Right ventricle myocardium superior (tissue), 1 donor: ENCODE results near the gene UACA. TPM values are rescaled to one million over a fixed set of nuclear protein-coding genes. Genes with fewer than 3 reads are reported as not detected.
"Not testable (repeated sequence)": the region's sequence is repeated elsewhere in the genome, so short reads cannot be mapped to it uniquely, and the experiment has no call there.

ENCODE experiments used
- ATAC-seq: fragments of 200-7000 bp; cut with Tn5 transposase; one replicate; pipeline ENCODE4 v1.9.1; 2020; ENCODE audit warnings: mild to moderate bottlenecking; ENCODE audit not compliant: poor library complexity
- DNase-seq: peaks from one replicate; pipeline ENCODE4 v3.0.0-alpha.2; 2020
- intact Hi-C: fragments of 100-400 bp; cut with DNase I; formaldehyde crosslinking; loops from one replicate; pipeline ENCODE4 v1.11.2; 2022
- total RNA-seq: library from RNA; stranded (reverse); fragmentation: NEBNext Ultra II Directional; extraction: Animal tissue kit (Norgen Biotek cat#: 25700); gene quantifications from one replicate; pipeline ENCODE4 v1.2.1, GENCODE V29; 2021
- donor health status: DM: no; HTN: yes; CAD: no; lungs with severe emphysema.

Gene UACA
- total RNA-seq, 1 donor from 2014 or later = 27.9 TPM

GRCh38 chr15:70762469-70763119 is 764 bp downstream of the UACA start:
- peak; percentile 51 for ATAC-seq
- intact Hi-C loops = loop anchor here (10.0 kb wide), 1 partner anchor 78 kb away; no protein-coding TSS in a partner anchor
- peak; percentile 55 for DNase-seq

GRCh38 chr15:70761931-70762468 is 1.4 kb downstream of the UACA start:
- no peak for DNase-seq
- intact Hi-C loops = loop anchor here (10.0 kb wide), 1 partner anchor 77 kb away; no protein-coding TSS in a partner anchor
- no peak for ATAC-seq

GRCh38 chr15:70761046-70761445 is 2.3 kb downstream of the UACA start:
- no peak for ATAC-seq
- DNase-seq = no peak
- intact Hi-C loops = loop anchor here (10.0 kb wide), 1 partner anchor 76 kb away; no protein-coding TSS in a partner anchor

- intact Hi-C loops = no loop called here
- DNase-seq (no peak), ATAC-seq (no peak)
Measured at GRCh38 chr15:70758790-70759462, 4.4 kb downstream of the UACA start.

- intact Hi-C loops = no loop called here
- ATAC-seq = peak; percentile 34
- DNase-seq = no peak
Measured at GRCh38 chr15:70757627-70758026, 5.7 kb downstream of the UACA start.

GRCh38 chr15:70754862-70755261 is 8.5 kb downstream of the UACA start:
- intact Hi-C loops = no loop called here
- DNase-seq = no peak
- no peak for ATAC-seq

GRCh38 chr15:70753101-70753829 is 10.1 kb downstream of the UACA start:
- ATAC-seq (no peak), DNase-seq (no peak)
- intact Hi-C loops = no loop called here

GRCh38 chr15:70752193-70752635 is 11.1 kb downstream of the UACA start:
- ATAC-seq (peak; percentile 86), DNase-seq (peak; percentile 74)
- intact Hi-C loops = no loop called here

- intact Hi-C loops = no loop called here
- ATAC-seq = no peak
- no peak for DNase-seq
Measured at GRCh38 chr15:70750203-70750869, 13.0 kb downstream of the UACA start.

GRCh38 chr15:70748281-70748747 is 15.0 kb downstream of the UACA start:
- DNase-seq (peak; percentile 79), ATAC-seq (peak; percentile 75)
- intact Hi-C loops = no loop called here

GRCh38 chr15:70746598-70746997 is 16.8 kb downstream of the UACA start:
- DNase-seq, ATAC-seq, intact Hi-C loops: not testable (repeated sequence)

- intact Hi-C loops = no loop called here
- ATAC-seq (no peak), DNase-seq (no peak)
Measured at GRCh38 chr15:70742928-70743327, 20.4 kb downstream of the UACA start.

- DNase-seq (no peak), ATAC-seq (peak; percentile 36)
- intact Hi-C loops = no loop called here
Measured at GRCh38 chr15:70741677-70742293, 21.6 kb downstream of the UACA start.

GRCh38 chr15:70741107-70741531 is 22.2 kb downstream of the UACA start:
- peak; percentile 93 for ATAC-seq
- intact Hi-C loops = no loop called here
- peak; percentile 75 for DNase-seq

GRCh38 chr15:70735040-70735439 is 28.3 kb downstream of the UACA start:
- ATAC-seq, intact Hi-C loops: not testable (repeated sequence)

GRCh38 chr15:70729164-70729563 is 34.2 kb downstream of the UACA start:
- ATAC-seq (no peak), DNase-seq (no peak)
- intact Hi-C loops = loop anchor here (10.0 kb wide), 1 partner anchor 54 kb away; no protein-coding TSS in a partner anchor

More at GRCh38 chr15:70735040-70735439, 28.3 kb downstream of the UACA start:
- not testable (repeated sequence) for DNase-seq

- intact Hi-C loops = loop anchor here (10.0 kb wide), 1 partner anchor 52 kb away; no protein-coding TSS in a partner anchor
- ATAC-seq = no peak
Measured at GRCh38 chr15:70726753-70727152, 36.6 kb downstream of the UACA start.

GRCh38 chr15:70723927-70724326 is 39.4 kb downstream of the UACA start:
- DNase-seq (no peak), ATAC-seq (no peak)
- intact Hi-C loops = loop anchor here (10.0 kb wide), 1 partner anchor 49 kb away; no protein-coding TSS in a partner anchor

More at GRCh38 chr15:70726753-70727152, 36.6 kb downstream of the UACA start:
- no peak for DNase-seq
